HepG2 (cell line): ENCODE data around the gene RABGAP1L. TPM values are rescaled to one million over a fixed set of nuclear protein-coding genes. Genes with fewer than 3 reads are reported as not detected.

Source experiments
- ATAC-seq: fragments of 200-7000 bp; cut with Tn5 transposase; 3 replicates; pipeline ENCODE4 v1.9.1; 2020; ENCODE audit warnings: mild to moderate bottlenecking, moderate library complexity
- BruUV-seq: library from RNA; stranded (reverse); fragments of 400-500 nt; replicated peaks from 2 replicates; lab custom pipeline; 2021; lab: Mats Ljungman, UMichigan
- CTCF ChIA-PET: fragments of 300-600 bp; formaldehyde crosslinking; extraction: SDS; loops from one replicate; lab custom pipeline; 2021; ENCODE audit warnings: low total read pairs, inconsistent platforms, low intra/inter-chr PET ratio; lab: Yijun Ruan, JAX
- POLR2A ChIA-PET: fragments of 350-600 bp; sonication (Branson Sonifier 250); formaldehyde crosslinking; loops from one replicate; lab custom pipeline; 2020; ENCODE audit warnings: antibody characterized with exemption, inconsistent platforms; lab: Yijun Ruan, JAX
- DNase-seq: peaks from one replicate; pipeline ENCODE4 v3.0.0-alpha.2; 2015; ENCODE audit warnings: low spot score
- FAIRE-seq: peaks from 3 replicates; lab custom pipeline; 2011; peaks lifted over from hg19 to GRCh38; lab: Jason Lieb, UNC
- H2AFZ ChIP-seq: one replicate; pipeline ENCODE4 v1.6.1; 2011; ENCODE audit warnings: low read length, inconsistent platforms
- H3K27ac ChIP-seq: fragments of 300-600 bp; 3 replicates; pipeline ENCODE4 v1.8.0; 2011; ENCODE audit warnings: mixed run types, mild to moderate bottlenecking, mixed read lengths, low read length, inconsistent platforms; ENCODE audit not compliant: insufficient read depth; ENCODE audit errors: extremely low read length
- H3K27me3 ChIP-seq, 2 experiments: fragments of 200-600 bp in 1 of 2; 2 replicates in 1 of 2; 3 replicates in 1 of 2; pipeline versions ENCODE4 v1.6.0 to v1.8.0; 2011; ENCODE audit warnings: low read length in 2 of 2, mild to moderate bottlenecking in 2 of 2, moderate library complexity in 2 of 2, inconsistent platforms in 1 of 2; ENCODE audit not compliant: insufficient read depth in 2 of 2, control insufficient read depth in 1 of 2
- H3K36me3 ChIP-seq, 2 experiments: fragments of 200-600 bp in 1 of 2; replicated peaks in 1 of 2; 2 replicates in 1 of 2; 3 replicates in 1 of 2; pipeline versions ENCODE4 v1.5.1 to v1.8.0; 2011; ENCODE audit warnings: low read length in 2 of 2, inconsistent platforms in 1 of 2; ENCODE audit not compliant: insufficient read depth in 2 of 2, control insufficient read depth in 1 of 2
- H3K4me1 ChIP-seq: 2 replicates; pipeline ENCODE4 v1.5.1; 2012; ENCODE audit warnings: low read length, inconsistent platforms; ENCODE audit not compliant: insufficient read depth
- H3K4me2 ChIP-seq: 2 replicates; pipeline ENCODE4 v1.6.0; 2011; ENCODE audit warnings: low read depth, low read length, inconsistent platforms
- H3K4me3 ChIP-seq, 3 experiments: fragments of 200-600 bp in 1 of 3; sonication (generic), shearing (Covaris generic) in 1 of 3; replicated peaks in 1 of 3; 2 replicates each; pipeline ENCODE4 v1.5.1; 2011 to 2016; ENCODE audit warnings: low read length in 3 of 3, inconsistent platforms in 2 of 3, low read depth in 2 of 3, mild to moderate bottlenecking in 2 of 3, control low read depth in 1 of 3, mixed read lengths in 1 of 3; ENCODE audit not compliant: insufficient read depth in 1 of 3
- H3K79me2 ChIP-seq: one replicate; pipeline ENCODE4 v1.6.1; 2011; ENCODE audit warnings: low read length, inconsistent platforms; ENCODE audit not compliant: insufficient read depth
- H3K9ac ChIP-seq: 2 replicates; pipeline ENCODE4 v1.6.0; 2011; ENCODE audit warnings: mild to moderate bottlenecking, low read depth, low read length, inconsistent platforms; ENCODE audit not compliant: insufficient read depth
- H3K9me3 ChIP-seq: 2 replicates; pipeline ENCODE4 v1.5.1; 2012; ENCODE audit warnings: mild to moderate bottlenecking, low read length
- H4K20me1 ChIP-seq: 2 replicates; pipeline ENCODE4 v1.6.0; 2011; ENCODE audit warnings: inconsistent platforms, mild to moderate bottlenecking, low read length, moderate library complexity; ENCODE audit not compliant: insufficient read depth
- CHCHD3 ChIP-seq: sonication (generic); formaldehyde crosslinking; IDR thresholded peaks from 2 replicates; pipeline ENCODE4 v1.8.0; 2022; ENCODE audit warnings: mild to moderate bottlenecking, missing genetic modification reagents, moderate library complexity
- KDM5B ChIP-seq: sonication (generic); formaldehyde crosslinking; IDR thresholded peaks from 2 replicates; pipeline ENCODE4 v1.4.0; 2020; ENCODE audit warnings: missing genetic modification reagents, mild to moderate bottlenecking, borderline replicate concordance
- MED13 ChIP-seq: sonication (generic); formaldehyde crosslinking; IDR thresholded peaks from 2 replicates; pipeline ENCODE4 v1.5.0; 2020; ENCODE audit warnings: missing genetic modification reagents
- NCOA1 ChIP-seq: sonication (generic); formaldehyde crosslinking; IDR thresholded peaks from 2 replicates; pipeline ENCODE4 v1.9.0; 2021; ENCODE audit warnings: missing genetic modification reagents
- NFKBIZ ChIP-seq: IDR thresholded peaks from 2 replicates; pipeline ENCODE4 v1.6.1; 2018; ENCODE audit warnings: missing genetic modification reagents, missing compliant biosample characterization
- STAT5B ChIP-seq: sonication (generic); formaldehyde crosslinking; IDR thresholded peaks from 2 replicates; pipeline ENCODE4 v1.4.0; 2020; ENCODE audit warnings: missing genetic modification reagents
- ZBTB49 ChIP-seq: sonication (generic); formaldehyde crosslinking; IDR thresholded peaks from 2 replicates; pipeline ENCODE4 v1.4.0; 2020; ENCODE audit warnings: missing genetic modification reagents, borderline replicate concordance
- ZNF230 ChIP-seq: sonication (generic); formaldehyde crosslinking; IDR thresholded peaks from 2 replicates; pipeline ENCODE4 v1.4.0; 2020; ENCODE audit warnings: mild to moderate bottlenecking, missing genetic modification reagents
- ZNF549 ChIP-seq: sonication (generic); formaldehyde crosslinking; IDR thresholded peaks from 2 replicates; pipeline ENCODE4 v1.5.0; 2020; ENCODE audit warnings: missing genetic modification reagents
- WGBS: methylation state at CpG from one replicate; pipeline ENCODE4 v1.1.6; 2017; ENCODE audit warnings: low lambda C conversion rate; 5-methylcytosine and 5-hydroxymethylcytosine counted together
- in situ Hi-C: cut with HindIII; loops from 2 replicates; pipeline ENCODE4 v1.10.0; 2017; ENCODE audit warnings: low pct_unique_long_range_greater_than_20kb; ENCODE audit not compliant: extremely low pct_ligation_motif_present
- intact Hi-C: fragments of 100-400 bp; cut with micrococcal nuclease; formaldehyde crosslinking; loops from one replicate; pipeline ENCODE4 v1.10.0; 2022; ENCODE audit not compliant: unreplicated experiment
- polyA plus RNA-seq, 8 experiments: library from polyadenylated mRNA; depleted of rRNA in 3 of 8; stranded (reverse) in 7 of 8; unstranded in 1 of 8; fragments of >200 nt; fragmentation: Illumina TruSeq in 4 of 8; extraction: Trizol in 4 of 8; gene quantifications; 2 replicates each; pipeline versions ENCODE4 v1.2.1 to v1.2.3, GENCODE V29; 2011 to 2016; ENCODE audit warnings: low read depth in 4 of 8, missing spikeins in 1 of 8, mixed read lengths in 1 of 8; ENCODE audit not compliant: insufficient read depth in 1 of 8
- total RNA-seq, 5 experiments: library from RNA; depleted of rRNA; stranded (reverse); fragments of >200 nt; fragmentation: Illumina TruSeq; extraction: Trizol; gene quantifications; 2 replicates each; pipeline ENCODE4 v1.2.3, GENCODE V29; 2016; ENCODE audit warnings: low read depth in 1 of 5
- TF ChIP-seq, protein P1 (sequence below), 2 experiments: fragments of 450-650 bp in 1 of 2; sonication (generic) in 1 of 2; formaldehyde crosslinking in 1 of 2; IDR thresholded peaks; 2 replicates each; pipeline versions ENCODE4 v1.6.1 to v1.8.0; 2016 to 2022; ENCODE audit warnings: antibody characterized with exemption in 1 of 2, mild to moderate bottlenecking in 1 of 2, missing genetic modification reagents in 1 of 2
- TF ChIP-seq, protein P2 (sequence below): sonication (generic); formaldehyde crosslinking; IDR thresholded peaks from 2 replicates; pipeline ENCODE4 v1.5.1; 2020; ENCODE audit warnings: mild to moderate bottlenecking, missing genetic modification reagents, moderate library complexity

RABGAP1L gene
- total and polyA plus RNA-seq, 2 of the 13 experiments (the other 11 are each of a cell fraction or from before 2014, with no cell fraction given), result 7.9 to 22.6 TPM

- H3K4me3 ChIP-seq, result no peak overlapping the region
- 91% methylated on average over 3 of the region's 3 CpGs for WGBS
- in situ Hi-C loops, result no loop called here
- H3K9me3 ChIP-seq, result no peaks in the 10 kb centered on the region
- BruUV-seq, result no TSS peak
- no peak overlapping the region for H2AFZ ChIP-seq
- H3K4me2 ChIP-seq, result no peak overlapping the region
- DNase-seq, result no peak
- H3K9ac ChIP-seq, result no peak overlapping the region
- H3K36me3 ChIP-seq, result no peaks in the 10 kb centered on the region
- no peak overlapping the region for H3K27ac ChIP-seq
- ChIA-PET POLR2A (no interaction called here), CTCF (no interaction called here)
- intact Hi-C loops, result no loop called here
- H3K4me1 ChIP-seq, result peaks cover 8% of the 10 kb centered on the region
- no peaks in the 10 kb centered on the region for H3K79me2 ChIP-seq
- no peaks in the 10 kb centered on the region for H4K20me1 ChIP-seq
- ATAC-seq, result no peak
- H3K27me3 ChIP-seq, result no peaks in the 10 kb centered on the region
- FAIRE-seq, result no peak
- TF ChIP-seq KDM5B (CRISPR knock-in tag) (no peak), NFKBIZ (CRISPR knock-in tag) (no peak), ZNF549 (no peak), ZNF230 (CRISPR knock-in tag) (no peak), MED13 (CRISPR knock-in tag) (no peak), ZBTB49 (no peak), STAT5B (CRISPR knock-in tag) (no peak), NCOA1 (CRISPR knock-in tag) (no peak), CHCHD3 (CRISPR knock-in tag) (no peak)
- TF ChIP-seq, protein P1, sequence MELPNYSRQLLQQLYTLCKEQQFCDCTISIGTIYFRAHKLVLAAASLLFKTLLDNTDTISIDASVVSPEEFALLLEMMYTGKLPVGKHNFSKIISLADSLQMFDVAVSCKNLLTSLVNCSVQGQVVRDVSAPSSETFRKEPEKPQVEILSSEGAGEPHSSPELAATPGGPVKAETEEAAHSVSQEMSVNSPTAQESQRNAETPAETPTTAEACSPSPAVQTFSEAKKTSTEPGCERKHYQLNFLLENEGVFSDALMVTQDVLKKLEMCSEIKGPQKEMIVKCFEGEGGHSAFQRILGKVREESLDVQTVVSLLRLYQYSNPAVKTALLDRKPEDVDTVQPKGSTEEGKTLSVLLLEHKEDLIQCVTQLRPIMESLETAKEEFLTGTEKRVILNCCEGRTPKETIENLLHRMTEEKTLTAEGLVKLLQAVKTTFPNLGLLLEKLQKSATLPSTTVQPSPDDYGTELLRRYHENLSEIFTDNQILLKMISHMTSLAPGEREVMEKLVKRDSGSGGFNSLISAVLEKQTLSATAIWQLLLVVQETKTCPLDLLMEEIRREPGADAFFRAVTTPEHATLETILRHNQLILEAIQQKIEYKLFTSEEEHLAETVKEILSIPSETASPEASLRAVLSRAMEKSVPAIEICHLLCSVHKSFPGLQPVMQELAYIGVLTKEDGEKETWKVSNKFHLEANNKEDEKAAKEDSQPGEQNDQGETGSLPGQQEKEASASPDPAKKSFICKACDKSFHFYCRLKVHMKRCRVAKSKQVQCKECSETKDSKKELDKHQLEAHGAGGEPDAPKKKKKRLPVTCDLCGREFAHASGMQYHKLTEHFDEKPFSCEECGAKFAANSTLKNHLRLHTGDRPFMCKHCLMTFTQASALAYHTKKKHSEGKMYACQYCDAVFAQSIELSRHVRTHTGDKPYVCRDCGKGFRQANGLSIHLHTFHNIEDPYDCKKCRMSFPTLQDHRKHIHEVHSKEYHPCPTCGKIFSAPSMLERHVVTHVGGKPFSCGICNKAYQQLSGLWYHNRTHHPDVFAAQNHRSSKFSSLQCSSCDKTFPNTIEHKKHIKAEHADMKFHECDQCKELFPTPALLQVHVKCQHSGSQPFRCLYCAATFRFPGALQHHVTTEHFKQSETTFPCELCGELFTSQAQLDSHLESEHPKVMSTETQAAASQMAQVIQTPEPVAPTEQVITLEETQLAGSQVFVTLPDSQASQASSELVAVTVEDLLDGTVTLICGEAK (IDR thresholded peaks at IDR 0.05), result no peak
- TF ChIP-seq, protein P1 (CRISPR knock-in tag; IDR thresholded peaks at IDR 0.05), result no peak
- TF ChIP-seq, protein P2, sequence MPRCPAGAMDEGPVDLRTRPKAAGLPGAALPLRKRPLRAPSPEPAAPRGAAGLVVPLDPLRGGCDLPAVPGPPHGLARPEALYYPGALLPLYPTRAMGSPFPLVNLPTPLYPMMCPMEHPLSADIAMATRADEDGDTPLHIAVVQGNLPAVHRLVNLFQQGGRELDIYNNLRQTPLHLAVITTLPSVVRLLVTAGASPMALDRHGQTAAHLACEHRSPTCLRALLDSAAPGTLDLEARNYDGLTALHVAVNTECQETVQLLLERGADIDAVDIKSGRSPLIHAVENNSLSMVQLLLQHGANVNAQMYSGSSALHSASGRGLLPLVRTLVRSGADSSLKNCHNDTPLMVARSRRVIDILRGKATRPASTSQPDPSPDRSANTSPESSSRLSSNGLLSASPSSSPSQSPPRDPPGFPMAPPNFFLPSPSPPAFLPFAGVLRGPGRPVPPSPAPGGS (CRISPR knock-in tag), result no peak
These were observed 639.8 kb downstream of the RABGAP1L start for GRCh38 chr1:174799136-174799479.
